Occipital lobe (tissue), 2 donors: ENCODE measurements around the gene SNED1. TPM values are rescaled to one million over a fixed set of nuclear protein-coding genes. Genes with fewer than 3 reads are reported as not detected.

ENCODE experiments used
- DNase-seq: peaks from one replicate; lab custom pipeline; 2025; lab: John Stamatoyannopoulos, UW
- total RNA-seq: library from RNA; depleted of rRNA; stranded (reverse); fragments of >200 nt; gene quantifications from one replicate; pipeline ENCODE4 v1.2.3, GENCODE V29; 2014

The SNED1 gene
- total RNA-seq, 1 donor from 2014 or later = 3.3 TPM

DNA sequence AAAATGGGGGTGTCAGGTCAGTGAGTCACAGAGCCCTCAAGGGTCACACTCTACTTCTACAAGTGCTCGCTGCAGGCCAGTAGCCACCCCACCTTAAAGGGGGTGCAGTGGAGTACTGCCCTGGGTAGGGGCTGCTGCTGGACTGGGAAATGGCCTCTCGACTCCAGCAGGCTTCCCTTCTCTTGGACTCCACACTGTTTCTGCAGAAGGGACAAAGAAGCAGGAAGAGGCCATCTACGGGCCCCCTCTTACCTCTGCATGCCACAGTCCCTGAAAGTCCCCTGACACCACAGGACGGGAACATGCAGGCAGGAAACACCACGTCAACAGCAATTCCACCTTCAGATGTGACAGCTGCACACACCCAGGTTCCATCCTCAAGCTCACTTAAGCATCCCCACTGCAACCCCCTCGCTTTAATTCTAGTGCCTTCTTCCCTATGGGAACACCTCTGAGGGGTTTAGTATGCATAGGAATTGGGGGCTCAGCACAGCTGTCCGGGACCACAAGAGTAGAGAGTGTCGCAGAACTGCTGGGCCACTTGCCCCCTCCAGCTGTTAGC lies 22.3 kb downstream of the SNED1 start:
- no peak for DNase-seq

DNA sequence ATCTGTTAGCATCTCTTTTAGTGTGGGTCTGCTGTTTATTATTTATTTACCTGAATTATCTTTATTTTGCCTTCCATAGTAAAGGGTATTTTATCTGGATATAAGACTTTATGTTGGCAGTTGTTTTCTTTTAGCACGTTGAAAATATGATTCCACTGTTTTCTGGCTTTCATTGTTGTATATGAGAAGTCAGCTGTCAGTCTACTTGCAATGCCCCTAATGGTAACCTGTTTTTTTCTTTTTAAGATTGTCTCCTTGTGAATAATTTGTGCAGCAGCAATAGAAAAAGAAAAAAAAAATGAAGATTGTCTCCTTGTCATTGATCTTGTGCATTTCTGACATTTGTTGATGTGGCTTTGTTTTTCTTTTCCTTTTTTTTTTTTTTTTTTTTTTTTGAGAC lies 27.2 kb downstream of the SNED1 start:
- DNase-seq = no peak

DNA sequence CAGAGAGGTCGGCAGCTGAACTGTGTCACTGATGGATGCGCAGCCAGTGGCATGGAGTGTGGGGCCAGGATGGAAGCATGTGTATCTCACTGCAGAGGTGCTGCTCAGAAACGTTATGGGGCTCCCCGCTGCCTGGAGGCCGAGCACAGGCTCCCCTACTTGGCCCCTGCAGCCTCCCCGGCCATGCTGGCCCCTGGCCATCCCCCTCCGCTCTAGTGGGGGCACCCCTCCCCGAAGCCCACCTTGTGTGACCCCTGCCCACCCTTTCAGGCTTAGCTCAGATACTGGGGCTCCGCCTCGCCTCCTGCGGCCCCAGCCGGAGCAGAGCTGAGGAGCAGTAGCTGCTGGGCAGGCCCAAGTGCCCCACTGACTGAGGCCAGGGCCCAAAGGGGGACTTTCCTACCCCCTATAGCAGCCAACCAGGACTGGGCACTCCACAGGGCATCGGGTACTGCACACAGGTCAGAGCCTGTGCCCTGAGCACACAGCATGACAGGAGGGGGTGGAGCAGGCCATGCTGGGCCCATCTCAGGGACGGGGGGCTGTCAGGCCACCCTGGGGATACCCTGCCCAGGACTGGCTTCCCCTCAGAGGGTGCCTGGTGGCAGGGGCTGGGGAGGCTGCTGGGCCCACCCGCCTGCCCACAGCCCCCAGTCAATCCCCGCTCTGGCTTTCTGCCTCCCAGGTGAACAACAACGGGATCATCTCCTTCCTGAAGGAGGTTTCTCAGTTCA lies 31.3 kb downstream of the SNED1 start:
- DNase-seq = no peak

DNA sequence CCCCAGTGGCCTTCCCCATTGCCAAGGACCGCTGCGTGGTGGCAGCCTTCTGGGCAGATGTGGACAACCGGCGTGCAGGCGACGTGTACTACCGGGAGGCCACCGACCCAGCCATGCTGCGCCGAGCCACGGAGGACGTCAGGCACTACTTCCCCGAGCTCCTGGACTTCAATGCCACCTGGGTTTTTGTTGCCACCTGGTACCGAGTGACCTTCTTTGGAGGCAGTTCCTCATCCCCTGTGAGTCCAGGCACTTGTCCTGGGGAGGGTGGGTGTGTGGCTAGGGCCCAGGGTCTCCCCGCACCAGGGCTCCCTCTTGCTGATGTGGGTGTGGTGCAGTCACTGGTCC lies 31.9 kb downstream of the SNED1 start:
- no peak for DNase-seq

DNA sequence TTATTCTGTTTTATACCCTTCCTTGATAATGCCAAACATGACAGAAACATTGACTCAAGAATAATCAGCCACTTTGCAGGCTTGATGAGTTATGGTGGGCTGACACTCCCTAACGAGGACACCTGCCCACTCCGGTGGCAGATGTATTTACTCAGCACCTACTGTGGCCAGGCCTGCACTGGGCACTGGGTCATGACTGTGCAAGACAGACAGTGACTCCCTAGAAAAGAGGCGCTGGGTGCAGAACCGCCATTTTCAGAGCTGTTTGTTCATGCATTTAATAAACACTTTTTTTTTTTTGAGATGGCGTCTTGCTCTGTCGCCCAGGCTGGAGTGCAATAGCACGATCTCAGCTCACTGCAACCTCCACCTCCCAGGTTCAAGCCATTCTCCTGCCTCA lies 32.5 kb downstream of the SNED1 start:
- DNase-seq = no peak

DNA sequence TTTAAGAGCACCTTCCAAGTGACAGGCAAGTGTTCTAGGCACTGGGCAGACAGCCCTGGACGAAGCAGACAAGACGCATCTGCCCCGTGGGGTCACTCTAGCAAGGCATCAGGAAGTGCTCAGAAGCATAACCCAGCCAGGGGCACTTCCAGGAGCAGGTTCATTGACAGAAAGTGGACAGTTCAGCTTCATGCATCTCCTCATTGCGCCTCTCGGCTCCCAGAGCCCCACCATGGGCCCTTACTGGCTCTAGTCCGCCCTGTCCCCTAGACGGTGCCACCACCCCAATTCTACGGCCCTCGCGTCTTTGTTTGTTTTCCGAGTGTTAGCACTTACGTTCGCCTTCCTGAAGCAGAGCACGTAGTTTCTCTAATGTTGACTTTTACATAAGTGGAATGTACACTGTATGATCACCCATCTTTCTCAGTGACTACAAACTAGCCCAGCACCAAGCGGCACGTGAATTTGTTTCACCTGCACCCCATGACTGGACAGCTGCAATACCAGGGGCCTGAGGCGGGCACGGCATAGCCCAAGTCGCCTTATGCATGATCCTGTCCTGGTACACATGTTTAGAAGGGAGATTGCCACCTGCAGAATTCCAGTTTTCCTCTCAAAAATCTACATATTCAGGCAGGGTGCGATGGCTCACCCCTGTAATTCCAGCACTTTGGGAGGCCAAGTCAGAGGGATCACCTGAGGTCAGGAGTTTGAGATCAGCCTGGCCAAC lies 33.2 kb downstream of the SNED1 start:
- no peak for DNase-seq

DNA sequence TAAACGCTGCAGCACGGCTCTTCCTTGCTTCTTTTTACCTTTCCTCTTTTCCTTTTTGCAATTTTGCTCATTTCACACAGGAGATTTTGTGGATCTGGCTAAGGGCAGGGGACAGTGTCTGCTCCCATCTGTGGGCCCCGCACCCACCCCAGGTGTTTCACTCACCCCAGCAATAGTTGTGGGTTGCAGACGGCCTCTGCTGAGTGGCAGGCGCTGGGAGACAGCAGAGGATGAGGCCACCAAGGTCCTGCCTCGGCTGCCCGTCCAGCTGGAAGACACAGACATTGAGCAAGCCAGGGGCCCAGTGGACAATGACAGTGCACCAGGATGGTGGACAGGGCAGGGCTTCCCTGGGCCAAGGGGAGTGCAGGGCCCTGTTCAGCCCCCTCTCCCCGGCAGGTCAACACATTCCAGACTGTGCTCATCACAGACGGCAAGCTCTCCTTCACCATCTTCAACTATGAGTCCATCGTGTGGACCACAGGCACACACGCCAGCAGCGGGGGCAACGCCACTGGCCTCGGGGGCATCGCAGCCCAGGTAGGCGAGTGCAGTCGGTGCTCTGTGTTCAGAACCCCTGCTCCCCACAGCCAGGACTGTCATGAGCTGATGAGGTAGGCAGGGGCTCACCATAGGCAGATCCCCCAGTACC lies 35.0 kb downstream of the SNED1 start:
- no peak for DNase-seq

DNA sequence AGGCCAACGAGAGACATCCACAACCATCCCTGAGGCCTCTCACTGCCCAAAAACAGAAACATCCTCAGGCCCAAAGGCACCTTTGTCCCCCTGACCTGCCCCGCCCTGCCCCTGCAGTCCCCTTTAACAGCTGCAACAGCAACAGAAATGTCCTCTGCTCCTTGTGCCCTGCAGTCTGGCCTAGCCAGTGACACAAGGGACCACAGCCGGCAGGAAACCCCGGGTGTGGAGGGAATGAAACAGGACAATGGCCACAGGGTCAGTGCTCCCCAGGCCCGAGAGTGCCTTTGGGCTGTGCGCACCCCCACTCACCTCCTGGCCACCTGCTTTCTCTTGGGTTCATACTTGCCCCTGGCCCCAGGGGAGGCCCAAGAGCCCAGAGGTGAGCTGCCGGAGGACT lies 35.6 kb downstream of the SNED1 start:
- no peak for DNase-seq

DNA sequence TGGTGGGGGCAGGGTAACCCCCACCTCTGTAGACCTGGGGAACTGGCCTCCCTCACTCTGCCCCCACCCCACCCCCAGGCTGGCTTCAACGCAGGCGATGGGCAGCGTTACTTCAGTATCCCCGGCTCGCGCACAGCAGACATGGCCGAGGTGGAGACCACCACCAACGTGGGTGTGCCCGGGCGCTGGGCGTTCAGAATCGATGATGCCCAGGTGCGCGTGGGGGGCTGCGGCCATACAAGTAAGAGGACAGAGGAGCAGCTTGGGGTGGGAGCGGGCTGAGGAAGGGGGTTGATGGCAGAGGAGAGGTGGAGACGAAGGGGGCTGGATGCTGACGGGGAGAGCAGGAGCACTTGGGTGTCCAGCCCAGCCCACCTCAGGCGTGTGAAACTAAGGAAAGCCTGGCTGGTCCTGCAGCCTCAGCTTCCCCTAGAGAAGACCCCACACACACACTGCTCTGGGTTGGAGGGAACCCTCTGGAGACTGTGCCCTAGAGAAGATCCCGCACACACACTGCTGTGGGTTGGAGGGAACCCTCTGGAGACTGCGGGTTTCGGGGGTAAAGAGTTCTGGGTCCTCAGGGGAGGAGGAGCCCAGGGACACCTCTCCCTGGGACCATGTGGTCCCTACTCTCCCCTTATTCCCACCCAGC lies 36.2 kb downstream of the SNED1 start:
- no peak for DNase-seq

DNA sequence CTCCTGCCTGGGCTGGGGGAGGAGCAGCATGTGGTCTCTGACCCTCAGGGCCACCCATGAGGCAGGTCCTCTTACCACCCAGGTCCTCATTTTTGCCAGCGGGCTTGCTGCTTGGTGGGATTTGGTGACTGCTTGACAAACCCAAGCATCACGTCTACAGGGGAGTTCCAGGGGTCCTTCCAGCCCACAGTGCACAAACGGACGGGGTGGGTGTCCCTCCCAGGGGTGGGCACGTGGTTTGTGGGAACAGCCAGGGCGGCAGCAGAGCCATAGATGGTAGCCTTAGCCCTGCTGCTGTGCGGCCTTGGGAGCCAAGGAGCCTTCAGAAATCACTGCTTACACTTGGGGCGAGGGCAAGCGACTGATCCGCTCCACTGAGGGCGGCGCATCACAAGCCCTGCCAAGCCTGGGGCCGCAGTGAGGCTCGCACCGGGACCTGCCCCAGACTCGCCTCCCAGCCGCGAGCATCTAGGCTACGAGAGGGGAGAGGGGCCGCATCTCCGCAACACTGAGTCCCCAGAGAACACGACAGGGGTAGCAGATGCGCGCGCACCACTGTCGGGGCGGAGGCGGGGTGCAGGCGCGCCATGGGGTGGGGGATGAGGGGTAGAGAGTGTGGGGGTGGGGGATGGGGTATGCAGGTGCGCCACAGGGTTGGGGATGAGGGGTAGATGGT lies 36.9 kb downstream of the SNED1 start:
- no peak for DNase-seq

DNA sequence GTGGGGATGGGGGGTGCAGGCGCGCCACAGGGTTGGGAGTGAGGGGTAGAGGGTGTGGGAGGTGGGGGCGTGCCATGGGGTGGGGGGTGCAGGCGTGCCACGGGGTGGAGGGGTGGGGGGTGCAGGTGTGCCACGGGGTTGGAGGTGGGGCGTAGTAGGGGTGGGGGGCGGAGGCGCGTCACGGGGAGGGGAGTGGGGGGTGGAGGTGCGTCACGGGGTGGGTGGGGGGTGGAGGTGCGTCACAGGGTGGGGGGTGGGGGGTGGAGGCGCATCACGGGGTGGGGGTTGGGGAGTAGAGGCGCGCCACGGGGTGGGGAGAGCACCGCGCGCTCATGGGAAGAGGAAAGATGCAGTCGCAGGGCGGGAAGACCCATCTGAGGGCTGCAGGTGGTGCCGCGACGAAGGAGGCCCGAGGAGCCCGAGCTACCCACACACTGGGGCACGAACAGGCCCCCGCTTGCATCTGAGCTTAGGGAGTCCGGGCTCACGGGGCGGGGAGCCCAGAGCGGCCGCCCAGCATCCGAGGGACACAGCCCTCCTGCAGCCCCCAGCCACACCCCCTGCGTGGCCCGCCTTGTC lies 37.5 kb downstream of the SNED1 start:
- no peak for DNase-seq

DNA sequence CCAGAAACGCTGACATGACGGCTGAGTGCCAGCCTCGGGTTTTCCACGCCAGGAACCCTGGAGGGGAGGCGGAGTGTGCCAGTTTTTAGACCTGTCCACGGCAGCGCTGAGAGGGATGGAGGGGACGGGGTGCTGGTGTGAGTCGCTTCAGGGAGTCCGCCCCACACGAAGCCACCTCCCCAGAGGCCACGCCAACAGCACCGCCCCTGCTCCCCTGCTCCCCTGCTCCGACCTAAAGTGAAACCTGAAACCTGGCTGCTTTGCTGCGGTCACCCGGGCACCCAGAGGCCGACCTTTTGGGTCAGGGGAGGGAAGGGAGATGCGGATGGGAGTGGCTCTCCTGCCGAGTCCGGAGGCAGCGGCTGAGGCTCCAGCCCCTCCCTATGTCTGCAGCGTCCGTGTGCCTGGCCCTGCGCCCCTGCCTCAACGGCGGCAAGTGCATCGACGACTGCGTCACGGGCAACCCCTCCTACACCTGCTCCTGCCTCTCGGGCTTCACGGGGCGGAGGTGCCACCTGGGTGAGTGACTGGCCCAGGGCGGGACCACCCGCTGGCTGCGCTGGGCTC lies 38.1 kb downstream of the SNED1 start:
- no peak for DNase-seq

DNA sequence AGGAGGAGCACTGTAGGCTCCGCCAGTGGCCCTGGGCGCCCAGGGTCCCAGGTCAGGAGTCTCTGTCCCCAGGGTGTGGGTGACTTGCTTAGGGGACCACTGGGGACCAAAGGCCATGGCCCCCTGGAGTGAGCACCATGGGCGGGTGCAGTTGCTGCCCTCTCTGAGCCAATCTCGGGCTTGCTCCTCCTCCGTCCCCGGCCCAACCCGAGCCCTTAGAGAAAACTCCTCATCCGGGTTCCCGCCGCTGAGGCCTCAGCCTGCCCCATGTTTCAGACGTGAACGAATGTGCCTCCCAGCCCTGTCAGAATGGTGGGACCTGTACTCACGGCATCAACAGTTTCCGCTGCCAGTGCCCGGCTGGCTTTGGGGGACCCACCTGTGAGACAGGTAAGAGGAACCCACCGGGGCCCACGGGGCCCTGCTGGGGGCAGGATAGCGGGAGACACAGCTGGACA lies 38.6 kb downstream of the SNED1 start:
- no peak for DNase-seq

DNA sequence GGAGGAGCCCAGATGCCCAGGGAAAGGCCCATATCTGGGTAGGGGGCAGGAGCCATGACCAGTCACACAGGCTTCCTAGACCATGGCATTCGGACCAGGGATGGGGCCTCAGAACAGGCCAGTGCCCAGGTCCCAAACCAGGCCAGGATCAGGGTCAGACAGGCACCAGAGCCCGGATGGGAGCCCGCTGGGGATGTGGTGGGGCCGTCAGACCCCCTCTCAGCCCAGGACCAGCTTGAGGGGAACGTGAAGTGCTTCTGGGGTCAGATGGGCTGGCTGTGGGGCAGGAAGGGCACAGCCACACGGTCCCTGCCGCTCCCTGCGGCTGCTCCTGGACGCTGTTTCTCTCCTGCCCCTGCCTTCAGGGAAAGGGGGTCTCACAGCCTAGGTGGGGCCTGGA lies 39.1 kb downstream of the SNED1 start:
- no peak for DNase-seq

DNA sequence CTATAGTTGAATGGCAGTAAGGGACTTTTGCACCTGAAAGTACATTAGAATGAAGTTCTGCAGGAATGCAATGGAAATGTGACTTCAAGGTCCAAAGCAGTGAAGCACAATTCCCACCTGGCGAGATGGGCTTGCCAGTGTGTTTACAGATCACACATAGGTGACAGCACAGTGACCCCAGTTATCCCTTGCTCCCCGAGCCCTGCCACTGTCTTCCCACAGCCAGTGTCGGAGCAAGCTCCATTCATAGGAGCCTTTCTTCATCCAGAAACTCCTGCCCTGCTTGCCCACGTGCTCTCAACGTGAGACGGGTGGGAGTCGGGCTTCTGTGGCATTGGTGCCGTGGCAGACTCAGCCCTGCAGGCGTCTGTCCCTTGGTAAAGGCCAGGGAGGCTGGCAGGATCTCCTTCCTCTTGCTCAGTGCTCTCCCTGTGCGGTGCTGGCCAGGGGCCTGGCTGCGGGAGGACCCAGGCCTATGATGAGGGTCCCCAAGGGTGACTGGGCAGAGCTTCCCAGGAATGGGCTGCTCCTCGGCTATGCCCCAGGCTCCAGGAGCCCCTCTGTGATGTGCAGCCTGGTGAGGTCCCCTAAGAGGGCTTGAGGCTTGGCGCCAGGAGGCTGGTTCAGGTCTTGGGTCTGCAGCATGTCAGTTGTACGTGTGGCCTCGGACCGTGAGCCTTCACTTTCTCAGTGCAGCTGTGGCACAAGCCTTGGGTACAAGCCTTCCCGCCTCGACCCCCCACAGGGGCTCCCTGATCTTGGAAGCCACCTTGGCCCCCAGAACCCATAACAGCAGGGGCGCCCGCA lies 40.2 kb downstream of the SNED1 start:
- no peak for DNase-seq

DNA sequence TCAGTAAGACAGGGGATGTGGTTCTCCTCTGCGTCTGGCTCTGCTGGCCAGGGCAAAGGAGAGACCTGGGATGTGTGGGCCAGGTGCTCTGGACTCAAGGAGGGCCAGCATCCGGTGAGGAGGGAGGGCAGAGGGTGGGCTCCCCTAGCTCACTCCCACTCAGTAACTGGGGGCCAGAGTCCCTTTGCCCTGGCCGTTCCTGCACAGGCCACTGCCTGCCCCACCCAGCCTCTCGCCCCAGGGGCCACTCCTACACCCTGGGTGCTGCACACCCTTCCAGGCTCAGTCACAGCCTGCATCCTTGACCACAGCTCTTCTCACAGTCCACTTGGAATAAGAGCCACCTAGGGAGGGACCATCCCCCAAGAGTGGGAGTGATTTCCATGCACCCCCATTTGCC lies 41.0 kb downstream of the SNED1 start:
- no peak for DNase-seq

DNA sequence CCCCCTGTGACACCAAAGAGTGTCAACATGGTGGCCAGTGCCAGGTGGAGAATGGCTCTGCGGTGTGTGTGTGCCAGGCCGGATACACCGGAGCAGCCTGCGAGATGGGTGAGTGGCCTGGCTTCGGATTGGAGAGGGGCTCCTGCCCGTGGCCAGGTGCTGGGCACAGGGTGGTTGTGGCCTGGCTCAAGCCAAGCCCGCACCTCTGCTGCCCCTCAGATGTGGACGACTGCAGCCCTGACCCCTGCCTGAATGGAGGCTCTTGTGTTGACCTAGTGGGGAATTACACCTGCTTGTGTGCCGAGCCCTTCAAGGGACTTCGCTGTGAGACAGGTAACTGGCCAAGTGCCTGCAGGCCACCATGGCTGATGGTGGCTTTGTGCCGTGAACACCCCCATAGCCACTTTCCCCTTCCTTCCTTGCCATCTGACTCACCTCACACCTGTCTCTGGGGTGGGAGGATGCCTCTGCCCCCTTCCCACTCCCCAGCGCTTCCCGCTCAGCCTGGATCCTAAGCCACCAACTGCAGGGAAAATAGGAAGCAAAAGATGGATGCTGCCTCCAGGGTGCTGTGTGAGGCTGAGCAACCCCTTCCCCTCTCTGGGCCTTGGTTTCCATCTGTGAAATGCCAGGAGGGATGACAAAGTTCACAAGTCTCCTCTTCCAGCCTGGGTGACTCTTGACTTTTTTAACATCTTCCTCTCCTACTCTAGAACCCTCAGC lies 41.8 kb downstream of the SNED1 start:
- DNase-seq = no peak

DNA sequence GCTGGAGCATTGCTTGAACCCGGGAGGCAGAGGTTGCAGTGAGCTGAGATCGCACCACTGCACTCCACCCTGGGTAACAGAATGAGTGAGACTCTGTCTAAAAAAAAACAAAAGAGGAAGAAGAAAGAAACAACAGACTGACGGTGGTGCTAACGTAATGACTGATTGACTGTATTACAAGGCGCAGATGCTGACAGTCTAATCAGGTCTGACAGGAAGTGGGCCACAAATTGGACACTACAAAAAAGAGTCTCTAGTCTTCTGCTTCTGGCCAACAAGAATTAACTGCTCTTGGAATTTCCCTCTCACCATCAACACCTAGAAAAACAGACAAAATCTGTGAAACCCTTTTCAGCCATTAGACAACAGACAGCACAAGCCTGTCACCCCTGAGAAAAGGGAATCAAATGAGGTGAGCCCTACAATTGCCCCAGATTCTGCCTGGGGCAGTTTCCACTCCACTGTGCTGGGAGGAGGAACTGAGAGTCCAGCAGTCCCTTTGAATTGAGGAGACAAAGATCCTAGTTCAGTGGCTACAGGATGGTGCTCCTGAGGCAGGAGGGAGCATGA lies 43.3 kb downstream of the SNED1 start:
- no peak for DNase-seq

DNA sequence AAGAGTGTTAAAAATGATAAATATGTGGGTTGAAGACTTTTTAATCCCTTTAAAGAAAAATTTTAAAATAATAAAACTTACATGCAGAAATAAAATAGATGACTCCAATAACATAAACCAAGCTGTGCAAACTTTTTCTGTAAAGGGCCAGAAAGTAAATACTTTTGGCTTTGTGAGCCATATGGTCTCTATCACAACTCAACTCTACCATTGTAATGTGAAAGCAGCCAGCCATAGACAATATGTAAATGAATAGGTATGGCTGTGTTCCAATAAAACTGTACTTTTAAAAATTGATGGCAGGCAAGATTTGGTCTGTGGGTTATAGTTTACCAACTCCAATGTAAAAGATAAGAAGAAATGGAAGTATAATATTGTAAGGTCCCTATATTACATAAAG lies 45.2 kb downstream of the SNED1 start:
- DNase-seq = no peak
